DND-41 (cell line): ENCODE measurements around the gene CCHCR1.

Experiments used
- ATAC-seq: fragments of 200-7000 bp; cut with Tn5 transposase; 3 replicates; pipeline ENCODE4 v1.9.1; 2021; ENCODE audit warnings: low read depth; ENCODE audit not compliant: insufficient read depth
- DNase-seq: peaks from one replicate; pipeline ENCODE4 v3.0.0-alpha.2; 2020
- H2AFZ ChIP-seq: 2 replicates; pipeline ENCODE4 v1.6.0; 2012; ENCODE audit warnings: low read depth, low read length
- H3K27ac ChIP-seq: 2 replicates; pipeline ENCODE4 v1.5.1; 2012; ENCODE audit warnings: low read length, inconsistent platforms
- H3K27me3 ChIP-seq: fragments of 200-600 bp; sonication (generic); 2 replicates; pipeline ENCODE4 v1.6.0; 2012; ENCODE audit warnings: low read length, mild to moderate bottlenecking, inconsistent platforms; ENCODE audit not compliant: insufficient read depth, poor library complexity
- H3K36me3 ChIP-seq: 2 replicates; pipeline ENCODE4 v1.5.1; 2012; ENCODE audit warnings: low read length, inconsistent platforms; ENCODE audit not compliant: insufficient read depth
- H3K4me1 ChIP-seq: 2 replicates; pipeline ENCODE4 v1.5.1; 2012; ENCODE audit warnings: mild to moderate bottlenecking, low read length; ENCODE audit not compliant: insufficient read depth
- H3K4me2 ChIP-seq: 2 replicates; pipeline ENCODE4 v1.6.0; 2012; ENCODE audit warnings: mild to moderate bottlenecking, moderate library complexity, low read length, inconsistent platforms; ENCODE audit not compliant: insufficient read depth
- H3K4me3 ChIP-seq, 2 experiments: fragments of 200-600 bp in 1 of 2; shearing (Covaris generic) in 1 of 2; 2 replicates each; pipeline ENCODE4 v1.5.1; 2012 to 2016; ENCODE audit warnings: inconsistent platforms in 2 of 2, low read length in 2 of 2, mild to moderate bottlenecking in 2 of 2, low read depth in 1 of 2, moderate library complexity in 1 of 2
- H3K79me2 ChIP-seq: 2 replicates; pipeline ENCODE4 v1.6.0; 2012; ENCODE audit warnings: low read length, inconsistent platforms; ENCODE audit not compliant: insufficient read depth
- H3K9ac ChIP-seq: 2 replicates; pipeline ENCODE4 v1.6.0; 2012; ENCODE audit warnings: low read depth, mild to moderate bottlenecking, inconsistent platforms, low read length, moderate library complexity
- H3K9me3 ChIP-seq: 2 replicates; pipeline ENCODE4 v1.5.1; 2012; ENCODE audit warnings: low read length, moderate library complexity, mild to moderate bottlenecking, inconsistent platforms; ENCODE audit not compliant: insufficient read depth, severe bottlenecking
- H4K20me1 ChIP-seq: 2 replicates; pipeline ENCODE4 v1.6.0; 2012; ENCODE audit warnings: low read length; ENCODE audit not compliant: insufficient read depth
- CTCF ChIP-seq: IDR thresholded peaks from 2 replicates; pipeline ENCODE4 v1.5.1; 2012; ENCODE audit warnings: borderline replicate concordance, low read length, moderate library complexity, mild to moderate bottlenecking; ENCODE audit not compliant: poor library complexity, severe bottlenecking; ENCODE audit errors: extremely low read depth
- EZH2 ChIP-seq: IDR thresholded peaks from 3 replicates; pipeline ENCODE4 v1.6.1; 2012; ENCODE audit warnings: borderline replicate concordance, low read depth, mild to moderate bottlenecking, moderate library complexity, low read length, inconsistent platforms; ENCODE audit not compliant: severe bottlenecking

CCHCR1 gene

DNA sequence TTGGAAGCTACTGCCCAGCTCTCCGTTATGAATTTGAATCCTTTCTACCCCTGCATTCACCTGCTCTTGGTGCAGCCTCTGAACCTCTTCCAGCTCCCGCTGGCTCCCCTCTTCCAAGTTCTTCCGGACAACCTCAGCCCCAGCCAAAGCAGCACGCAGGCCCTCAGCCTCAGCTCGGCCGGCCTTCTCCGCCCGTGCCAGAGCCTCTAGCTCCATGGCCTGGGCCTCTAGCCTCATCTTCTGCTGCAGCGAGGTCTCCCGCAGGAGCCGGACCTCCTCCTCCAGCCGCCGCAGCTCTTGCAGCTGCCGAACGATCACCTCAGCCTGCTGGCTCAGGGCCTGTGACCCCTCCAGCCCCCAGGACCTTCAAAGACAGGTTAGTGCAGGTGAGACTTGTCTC lies 3.2 kb downstream of the CCHCR1 start:
- H3K9me3 ChIP-seq, result no peaks in the 10 kb centered on the region
- H3K36me3 ChIP-seq, result peaks cover 50% of the 10 kb centered on the region
- no peak for ATAC-seq
- no peak overlapping the region for H2AFZ ChIP-seq
- no peak overlapping the region for H3K4me3 ChIP-seq
- H4K20me1 ChIP-seq, result peaks cover 1% of the 10 kb centered on the region; the same call in 1 of the 2 replicates
- TF ChIP-seq EZH2 (no peak), CTCF (no peak)
- H3K4me2 ChIP-seq, result no peak overlapping the region
- peaks cover 20% of the 10 kb centered on the region for H3K4me1 ChIP-seq
- peaks cover 21% of the 10 kb centered on the region for H3K79me2 ChIP-seq
- no peak overlapping the region for H3K9ac ChIP-seq
- DNase-seq, result no peak
- H3K27ac ChIP-seq, result no peak overlapping the region
- no peaks in the 10 kb centered on the region for H3K27me3 ChIP-seq

- Histone ChIP-seq H3K36me3 (peaks cover 51% of the 10 kb centered on the region), H3K9ac (no peak overlapping the region)
- DNase-seq, result no peak
Measured at GRCh38 chr6:31152781-31153180, 4.8 kb downstream of the CCHCR1 start.

GRCh38 chr6:31149827-31150447 lies 7.7 kb downstream of the CCHCR1 start:
- no peak overlapping the region for H3K27ac ChIP-seq
- DNase-seq (no peak), ATAC-seq (no peak)
- no peaks in the 10 kb centered on the region for H3K27me3 ChIP-seq
- no peaks in the 10 kb centered on the region for H3K4me1 ChIP-seq
- H3K4me2 ChIP-seq, result no peak overlapping the region
- H4K20me1 ChIP-seq, result no peaks in the 10 kb centered on the region
- H3K36me3 ChIP-seq, result peaks cover 48% of the 10 kb centered on the region
- H3K4me3 ChIP-seq, result no peak overlapping the region
- H3K79me2 ChIP-seq, result no peaks in the 10 kb centered on the region
- H3K9ac ChIP-seq, result no peak overlapping the region
- no peak for TF ChIP-seq EZH2
- TF ChIP-seq CTCF, result no peak
- H3K9me3 ChIP-seq, result no peaks in the 10 kb centered on the region
- H2AFZ ChIP-seq, result no peak overlapping the region

More at GRCh38 chr6:31152781-31153180, 4.8 kb downstream of the CCHCR1 start:
- no peak for ATAC-seq
- Histone ChIP-seq H3K4me2 (no peak overlapping the region), H3K4me3 (no peak overlapping the region), H4K20me1 (no peaks in the 10 kb centered on the region), H3K79me2 (peaks cover 11% of the 10 kb centered on the region), H3K9me3 (no peaks in the 10 kb centered on the region), H3K4me1 (peaks cover 15% of the 10 kb centered on the region), H3K27me3 (no peaks in the 10 kb centered on the region), H3K27ac (no peak overlapping the region), H2AFZ (no peak overlapping the region)
- TF ChIP-seq CTCF (no peak), EZH2 (no peak)

DNA sequence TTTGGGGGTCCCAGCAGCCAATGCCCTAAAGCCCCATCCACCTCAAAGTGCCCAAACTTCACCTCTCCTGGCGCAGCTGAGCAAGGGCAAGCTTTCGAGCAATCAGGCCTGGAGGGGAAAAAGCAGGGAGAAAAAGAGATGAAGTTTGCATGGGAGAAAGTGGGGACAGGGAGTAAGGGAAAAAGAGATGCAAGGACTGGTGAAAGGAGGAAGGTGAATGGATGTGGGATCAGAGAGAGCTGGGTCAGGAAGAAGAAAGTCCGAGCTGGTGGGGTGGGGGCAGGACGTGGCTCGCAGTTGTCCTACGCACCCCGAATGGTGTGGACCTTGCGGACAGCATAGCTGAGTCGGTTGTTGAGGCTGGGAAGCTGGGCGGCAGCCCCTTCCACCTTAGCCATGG lies 12.2 kb downstream of the CCHCR1 start:
- no peaks in the 10 kb centered on the region for H3K79me2 ChIP-seq
- no peak overlapping the region for H3K9ac ChIP-seq
- no peak overlapping the region for H2AFZ ChIP-seq
- ATAC-seq (no peak), DNase-seq (no peak)
- H3K27me3 ChIP-seq, result no peaks in the 10 kb centered on the region
- H3K4me1 ChIP-seq, result no peaks in the 10 kb centered on the region
- H3K4me3 ChIP-seq, result no peak overlapping the region
- H3K9me3 ChIP-seq, result no peaks in the 10 kb centered on the region
- peaks cover 47% of the 10 kb centered on the region for H3K36me3 ChIP-seq
- H3K4me2 ChIP-seq, result no peak overlapping the region
- no peak overlapping the region for H3K27ac ChIP-seq
- no peak for TF ChIP-seq EZH2
- TF ChIP-seq CTCF, result no peak
- no peaks in the 10 kb centered on the region for H4K20me1 ChIP-seq
